ENCODE results near the gene SLC35F1. TPM values are rescaled to one million over a fixed set of nuclear protein-coding genes. Genes with fewer than 3 reads are reported as not detected.
A peak's percentile ranks its signal among the peaks of the same experiment; 100 is the strongest.

The SLC35F1 gene
- total and polyA plus RNA-seq, 2 experiments from 2014 or later, result 18.5 to 25.5 TPM

DNA sequence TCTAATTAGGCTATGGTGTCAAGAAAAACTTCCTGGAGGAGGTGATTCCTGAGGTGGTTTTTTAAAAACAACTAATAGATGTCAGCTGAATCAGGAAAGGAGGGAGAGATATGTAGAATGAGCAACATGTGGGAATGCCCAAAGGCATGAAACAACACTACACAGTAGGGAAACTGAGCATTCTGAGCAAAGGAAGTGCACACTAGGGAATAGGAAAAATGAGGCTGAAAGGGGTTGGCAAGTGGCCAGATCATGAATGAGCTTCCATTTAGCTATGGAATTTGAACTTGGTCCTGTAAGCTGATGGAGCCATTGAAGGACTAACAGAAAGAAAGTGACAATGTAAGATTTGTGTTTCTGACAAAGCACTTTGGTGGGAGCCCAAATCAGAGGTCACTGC, 16.9 kb upstream of the SLC35F1 start:
- Histone ChIP-seq H3K27ac (no peak overlapping the region), H3K36me3 (no peaks in the 10 kb centered on the region), H3K4me1 (ENCODE audit: low read depth) (no peaks in the 10 kb centered on the region), H3K27me3 (no peaks in the 10 kb centered on the region), H3K9me3 (ENCODE audit: low read depth) (no peaks in the 10 kb centered on the region), H3K4me3 (no peak overlapping the region)
- TF ChIP-seq, protein P1, sequence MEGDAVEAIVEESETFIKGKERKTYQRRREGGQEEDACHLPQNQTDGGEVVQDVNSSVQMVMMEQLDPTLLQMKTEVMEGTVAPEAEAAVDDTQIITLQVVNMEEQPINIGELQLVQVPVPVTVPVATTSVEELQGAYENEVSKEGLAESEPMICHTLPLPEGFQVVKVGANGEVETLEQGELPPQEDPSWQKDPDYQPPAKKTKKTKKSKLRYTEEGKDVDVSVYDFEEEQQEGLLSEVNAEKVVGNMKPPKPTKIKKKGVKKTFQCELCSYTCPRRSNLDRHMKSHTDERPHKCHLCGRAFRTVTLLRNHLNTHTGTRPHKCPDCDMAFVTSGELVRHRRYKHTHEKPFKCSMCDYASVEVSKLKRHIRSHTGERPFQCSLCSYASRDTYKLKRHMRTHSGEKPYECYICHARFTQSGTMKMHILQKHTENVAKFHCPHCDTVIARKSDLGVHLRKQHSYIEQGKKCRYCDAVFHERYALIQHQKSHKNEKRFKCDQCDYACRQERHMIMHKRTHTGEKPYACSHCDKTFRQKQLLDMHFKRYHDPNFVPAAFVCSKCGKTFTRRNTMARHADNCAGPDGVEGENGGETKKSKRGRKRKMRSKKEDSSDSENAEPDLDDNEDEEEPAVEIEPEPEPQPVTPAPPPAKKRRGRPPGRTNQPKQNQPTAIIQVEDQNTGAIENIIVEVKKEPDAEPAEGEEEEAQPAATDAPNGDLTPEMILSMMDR (IDR thresholded peaks at IDR 0.05; ENCODE audit: low read depth, low read length), result no peak
- DNase-seq (ENCODE audit: low read depth in 1 of 2, low spot score in 1 of 2), result no peak

DNA sequence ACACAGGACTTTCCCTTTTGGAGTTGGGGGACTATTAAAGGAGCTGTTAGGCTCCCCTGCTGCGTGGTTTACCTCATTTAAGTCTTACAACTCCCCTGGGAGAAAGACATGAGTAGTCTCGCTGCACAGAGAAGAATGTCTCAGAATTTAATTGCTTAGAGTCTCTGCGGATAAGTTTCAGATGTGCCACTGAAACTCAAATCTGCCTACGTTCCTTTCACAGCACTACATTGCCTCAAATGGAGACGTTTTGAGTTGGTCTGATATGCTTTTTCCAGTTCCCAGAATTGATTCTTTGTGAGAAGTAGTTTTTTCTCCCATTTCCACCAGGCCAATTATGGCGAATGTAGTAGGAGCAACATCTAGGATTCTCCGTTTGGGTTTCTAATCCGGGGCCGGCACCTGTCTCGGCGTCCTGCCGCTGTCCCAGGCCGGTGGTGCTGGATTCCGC, 532 bp upstream of the SLC35F1 start:
- H3K4me3 ChIP-seq, result peak overlapping the region; percentile 61
- H3K9me3 ChIP-seq (ENCODE audit: low read depth), result no peaks in the 10 kb centered on the region
- no peak overlapping the region for H3K27ac ChIP-seq
- H3K36me3 ChIP-seq, result no peaks in the 10 kb centered on the region
- peaks cover 35% of the 10 kb centered on the region for H3K27me3 ChIP-seq
- H3K4me1 ChIP-seq (ENCODE audit: low read depth), result peaks cover 5% of the 10 kb centered on the region
- DNase-seq (ENCODE audit: low read depth in 1 of 2, low spot score in 1 of 2), result peak in 1 of 2 donors; percentile 34
- TF ChIP-seq, protein P1 (IDR thresholded peaks at IDR 0.05; ENCODE audit: low read depth, low read length), result no peak

DNA sequence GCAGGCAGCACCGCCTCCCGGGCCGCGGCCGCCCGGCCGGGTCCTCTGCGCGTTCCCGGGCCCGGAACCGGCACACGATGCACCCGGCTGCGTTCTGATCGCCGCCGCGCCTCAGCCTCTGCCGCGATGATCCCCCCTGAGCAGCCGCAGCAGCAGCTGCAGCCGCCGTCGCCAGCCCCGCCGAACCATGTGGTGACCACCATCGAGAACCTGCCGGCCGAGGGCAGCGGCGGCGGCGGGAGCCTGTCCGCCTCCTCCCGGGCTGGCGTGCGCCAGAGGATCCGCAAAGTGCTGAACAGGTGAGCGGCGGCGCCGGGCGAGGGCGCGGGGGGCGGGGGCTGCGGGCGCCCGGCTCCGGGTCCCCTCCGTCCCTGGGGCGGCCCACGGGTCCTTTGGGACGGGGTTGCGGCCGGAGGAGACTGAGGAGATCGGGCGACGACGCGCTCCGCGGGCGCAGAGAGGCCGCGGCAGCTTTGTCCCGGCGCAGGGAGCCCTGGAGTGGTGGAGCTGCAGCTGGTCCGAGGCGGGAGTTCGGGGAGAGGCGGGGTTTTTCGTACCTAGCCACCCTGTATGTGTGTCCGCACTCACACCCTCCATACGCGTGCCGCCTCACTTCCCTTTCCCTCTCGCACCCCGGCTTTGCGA, 659 bp downstream of the SLC35F1 start:
- Histone ChIP-seq H3K27me3 (peaks cover 31% of the 10 kb centered on the region), H3K27ac (peak overlapping the region; percentile 48)

DNA sequence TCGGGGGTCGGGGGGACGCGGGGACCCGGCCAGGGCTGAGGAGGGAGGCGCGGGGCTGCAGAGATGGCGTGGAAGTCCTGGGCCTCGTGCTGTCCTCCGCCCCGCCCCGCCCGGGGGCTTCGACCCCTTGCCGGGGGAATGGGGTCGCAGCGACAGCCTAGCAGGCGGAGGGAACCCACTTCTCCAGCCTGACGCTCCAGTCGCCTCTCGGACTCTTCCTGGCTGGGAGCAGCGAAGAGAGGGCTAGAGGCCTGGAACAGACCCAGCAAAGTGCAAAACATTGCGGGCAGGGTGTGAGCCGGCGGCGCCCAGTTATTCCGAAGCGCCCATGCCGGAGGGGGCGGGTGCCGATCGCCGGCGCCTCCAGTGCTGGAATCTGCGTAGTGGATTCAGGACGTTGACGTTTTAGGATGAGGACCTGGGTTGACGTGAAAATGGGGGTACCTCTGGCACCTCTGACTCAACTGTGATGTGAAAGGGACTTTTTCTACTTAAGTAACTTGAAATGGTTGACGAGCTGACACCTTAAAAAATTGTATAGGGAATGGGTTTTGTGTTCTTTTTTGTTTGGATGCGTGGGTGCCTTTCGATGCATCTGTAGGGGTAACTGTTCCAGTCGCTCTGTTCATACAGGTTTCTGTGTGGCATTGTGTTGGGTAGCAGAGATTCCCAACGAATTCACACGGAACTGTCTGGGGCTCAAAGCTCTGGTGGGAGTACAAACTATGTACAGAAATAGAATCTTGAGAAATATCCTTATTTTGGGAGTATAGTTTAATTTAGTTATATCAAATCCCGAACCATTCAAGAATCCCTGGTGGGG, 1.4 kb downstream of the SLC35F1 start:
- no peak overlapping the region for H3K27ac ChIP-seq
- H3K36me3 ChIP-seq, result no peaks in the 10 kb centered on the region
- peak in 1 of 2 donors; percentile 55 for DNase-seq (ENCODE audit: low read depth in 1 of 2, low spot score in 1 of 2)
- H3K9me3 ChIP-seq (ENCODE audit: low read depth), result no peaks in the 10 kb centered on the region
- TF ChIP-seq, protein P1 (IDR thresholded peaks at IDR 0.05; ENCODE audit: low read depth, low read length), result no peak
- H3K27me3 ChIP-seq, result peaks cover 31% of the 10 kb centered on the region
- peak overlapping the region; percentile 61 for H3K4me3 ChIP-seq
- peaks cover 5% of the 10 kb centered on the region for H3K4me1 ChIP-seq (ENCODE audit: low read depth)

More for the DNA sequence above, 659 bp downstream of the SLC35F1 start:
- peaks cover 5% of the 10 kb centered on the region for H3K4me1 ChIP-seq (ENCODE audit: low read depth)
- H3K4me3 ChIP-seq, result peak overlapping the region; percentile 61
- TF ChIP-seq, protein P1 (IDR thresholded peaks at IDR 0.05; ENCODE audit: low read depth, low read length), result no peak
- H3K36me3 ChIP-seq, result no peaks in the 10 kb centered on the region
- DNase-seq (ENCODE audit: low read depth in 1 of 2, low spot score in 1 of 2), result peak in 1 of 2 donors; percentile 58
- H3K9me3 ChIP-seq (ENCODE audit: low read depth), result no peaks in the 10 kb centered on the region

DNA sequence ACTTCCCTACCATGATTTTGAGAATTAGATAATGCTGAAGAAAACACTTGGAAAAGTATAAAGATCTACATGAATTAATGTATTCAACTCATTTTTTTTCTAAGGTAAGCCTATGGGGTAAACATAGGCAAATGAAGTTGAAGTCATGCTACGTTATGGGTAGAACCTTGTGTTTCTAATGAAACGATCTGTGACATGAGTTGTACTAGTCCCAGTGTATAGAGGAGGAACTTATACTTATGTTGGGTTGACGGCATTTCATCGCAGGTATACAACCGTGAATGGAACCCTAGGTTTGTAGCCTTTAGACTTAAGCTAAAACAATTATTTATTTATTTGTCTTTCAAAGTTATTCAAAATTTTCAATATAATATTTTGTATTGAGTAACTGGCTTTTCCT, 2.6 kb downstream of the SLC35F1 start:
- H3K36me3 ChIP-seq, result no peaks in the 10 kb centered on the region
- no peak for DNase-seq (ENCODE audit: low read depth in 1 of 2, low spot score in 1 of 2)
- no peak overlapping the region for H3K4me3 ChIP-seq
- no peak overlapping the region for H3K27ac ChIP-seq
- peaks cover 5% of the 10 kb centered on the region for H3K4me1 ChIP-seq (ENCODE audit: low read depth)
- TF ChIP-seq, protein P1 (IDR thresholded peaks at IDR 0.05; ENCODE audit: low read depth, low read length), result no peak
- H3K9me3 ChIP-seq (ENCODE audit: low read depth), result no peaks in the 10 kb centered on the region
- peaks cover 20% of the 10 kb centered on the region for H3K27me3 ChIP-seq

Measured in cardiac muscle cell (in vitro differentiated cells and primary cell).